Esophagus muscularis mucosa (tissue), 4 donors: ENCODE results near the gene ADCY1.

Experiments used
- EP300 ChIP-seq: sonication (generic); formaldehyde crosslinking; IDR thresholded peaks from one replicate; pipeline ENCODE4 v1.6.1; 2017; ENCODE audit warnings: antibody characterized with exemption
- POLR2A ChIP-seq: fragments of 450-650 bp; IDR thresholded peaks from one replicate; pipeline ENCODE4 v1.6.1; 2017; ENCODE audit warnings: antibody characterized with exemption, moderate library complexity, mild to moderate bottlenecking, low read depth
- TF ChIP-seq, protein P1 (sequence below), 3 experiments: fragments of 200-600 bp in 2 of 3; fragments of 450-650 bp in 1 of 3; sonication (generic) in 2 of 3; IDR thresholded peaks; one replicate each; pipeline ENCODE4 v1.5.1; 2017 to 2019; ENCODE audit warnings: antibody characterized with exemption in 3 of 3, mild to moderate bottlenecking in 2 of 3, moderate library complexity in 1 of 3

DNA sequence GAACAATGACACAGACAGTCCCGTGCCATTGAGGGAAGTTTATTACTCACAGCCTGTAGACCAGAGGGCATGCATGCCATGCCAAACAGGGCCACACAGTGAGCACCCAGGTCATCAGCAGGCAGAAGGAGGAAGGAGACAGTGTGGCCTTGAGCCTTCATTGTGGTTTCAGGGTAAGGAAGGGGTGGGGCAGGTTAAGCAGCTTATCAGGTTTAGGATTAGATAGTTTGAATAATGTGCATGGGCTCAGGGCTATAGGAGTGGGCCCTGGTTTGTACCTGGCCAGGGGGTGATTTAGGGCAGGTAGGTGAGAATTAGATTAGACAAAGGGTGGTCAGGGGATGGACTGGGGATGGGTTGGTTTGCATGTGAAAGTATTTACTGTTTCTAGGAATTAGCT is 67.9 kb downstream of the ADCY1 start:
- TF ChIP-seq, protein P1, sequence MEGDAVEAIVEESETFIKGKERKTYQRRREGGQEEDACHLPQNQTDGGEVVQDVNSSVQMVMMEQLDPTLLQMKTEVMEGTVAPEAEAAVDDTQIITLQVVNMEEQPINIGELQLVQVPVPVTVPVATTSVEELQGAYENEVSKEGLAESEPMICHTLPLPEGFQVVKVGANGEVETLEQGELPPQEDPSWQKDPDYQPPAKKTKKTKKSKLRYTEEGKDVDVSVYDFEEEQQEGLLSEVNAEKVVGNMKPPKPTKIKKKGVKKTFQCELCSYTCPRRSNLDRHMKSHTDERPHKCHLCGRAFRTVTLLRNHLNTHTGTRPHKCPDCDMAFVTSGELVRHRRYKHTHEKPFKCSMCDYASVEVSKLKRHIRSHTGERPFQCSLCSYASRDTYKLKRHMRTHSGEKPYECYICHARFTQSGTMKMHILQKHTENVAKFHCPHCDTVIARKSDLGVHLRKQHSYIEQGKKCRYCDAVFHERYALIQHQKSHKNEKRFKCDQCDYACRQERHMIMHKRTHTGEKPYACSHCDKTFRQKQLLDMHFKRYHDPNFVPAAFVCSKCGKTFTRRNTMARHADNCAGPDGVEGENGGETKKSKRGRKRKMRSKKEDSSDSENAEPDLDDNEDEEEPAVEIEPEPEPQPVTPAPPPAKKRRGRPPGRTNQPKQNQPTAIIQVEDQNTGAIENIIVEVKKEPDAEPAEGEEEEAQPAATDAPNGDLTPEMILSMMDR (IDR thresholded peaks at IDR 0.05), result no peak
- TF ChIP-seq EP300, result no peak
- no peak for TF ChIP-seq POLR2A
